SU-DHL-6 (cell line): ENCODE data around the gene VWA5B1.

Experiments
- H2AFZ ChIP-seq: fragments of 200-600 bp; sonication (generic); 2 replicates; pipeline ENCODE4 v1.6.1; 2014; ENCODE audit warnings: low read depth, mild to moderate bottlenecking, moderate library complexity, mixed read lengths, antibody characterized with exemption, low read length; ENCODE audit not compliant: severe bottlenecking
- H3F3A ChIP-seq: fragments of 200-600 bp; shearing (Covaris generic); 2 replicates; pipeline ENCODE4 v1.6.0; 2016; ENCODE audit warnings: antibody characterized with exemption, mild to moderate bottlenecking; ENCODE audit not compliant: insufficient read depth
- H3K27ac ChIP-seq: fragments of 200-600 bp; sonication (generic); 2 replicates; pipeline ENCODE4 v1.5.1; 2016; ENCODE audit warnings: low read depth, mild to moderate bottlenecking, low read length, moderate library complexity, mixed read lengths
- H3K27me3 ChIP-seq: fragments of 200-600 bp; sonication (generic), shearing (Covaris generic); 2 replicates; pipeline ENCODE4 v1.6.0; 2014; ENCODE audit warnings: mild to moderate bottlenecking, low read length
- H3K36me3 ChIP-seq: fragments of 200-600 bp; sonication (generic); 2 replicates; pipeline ENCODE4 v1.6.1; 2014; ENCODE audit warnings: mild to moderate bottlenecking, low read length, mixed read lengths
- H3K4me2 ChIP-seq: fragments of 300-600, 200-600 bp; shearing (Covaris generic), sonication (generic); 2 replicates; pipeline ENCODE4 v1.6.0; 2014; ENCODE audit warnings: low read length, low read depth, mild to moderate bottlenecking; ENCODE audit not compliant: poor library complexity, severe bottlenecking
- H3K4me3 ChIP-seq: fragments of 200-600 bp; sonication (generic); 2 replicates; pipeline ENCODE4 v1.5.1; 2014; ENCODE audit warnings: antibody characterized with exemption, low read length, mild to moderate bottlenecking, mixed read lengths; ENCODE audit not compliant: insufficient read depth, poor library complexity, severe bottlenecking
- H3K79me2 ChIP-seq: fragments of 200-600 bp; sonication (generic); 2 replicates; pipeline ENCODE4 v1.6.1; 2014; ENCODE audit warnings: mild to moderate bottlenecking, low read length, moderate library complexity; ENCODE audit not compliant: insufficient read depth
- H3K9ac ChIP-seq: fragments of 200-600 bp; sonication (generic); 2 replicates; pipeline ENCODE4 v1.7.0; 2014; ENCODE audit warnings: mild to moderate bottlenecking, low read length
- H3K9me2 ChIP-seq: fragments of 200-600 bp; sonication (generic); replicated peaks from 2 replicates; pipeline ENCODE4 v1.6.1; 2014; ENCODE audit warnings: low read length; ENCODE audit not compliant: insufficient read depth
- H3K9me3 ChIP-seq: fragments of 200-600 bp; sonication (generic); 2 replicates; pipeline ENCODE4 v1.6.1; 2014; ENCODE audit warnings: low read length, mixed read lengths; ENCODE audit not compliant: insufficient read depth
- H4K20me1 ChIP-seq: fragments of 200-600 bp; sonication (generic); 2 replicates; pipeline ENCODE4 v1.6.1; 2014; ENCODE audit warnings: low read depth, mild to moderate bottlenecking, antibody characterized with exemption, low read length, moderate library complexity, mixed read lengths
- EZH2phosphoT487 ChIP-seq: fragments of 200-600 bp; sonication (generic), shearing (Covaris generic); conservative IDR thresholded peaks from 2 replicates; pipeline ENCODE4 v1.6.1; 2018; ENCODE audit warnings: mild to moderate bottlenecking, antibody characterized with exemption, low read length, moderate library complexity, mixed read lengths
- TF ChIP-seq, protein P1 (sequence below): fragments of 200-600 bp; sonication (generic); IDR thresholded peaks from one replicate; pipeline ENCODE4 v1.5.1; 2017; ENCODE audit warnings: antibody characterized with exemption, mild to moderate bottlenecking, low read length, moderate library complexity; ENCODE audit not compliant: insufficient read depth, poor library complexity, severe bottlenecking

The VWA5B1 gene

GRCh38 chr1:20353836-20354235 is 63.2 kb downstream of the VWA5B1 start:
- H3K27me3 ChIP-seq, result no peaks in the 10 kb centered on the region
- H3K79me2 ChIP-seq, result no peaks in the 10 kb centered on the region
- no peaks in the 10 kb centered on the region for H3K9me2 ChIP-seq
- H3K4me2 ChIP-seq, result no peak overlapping the region
- H3K9me3 ChIP-seq, result no peaks in the 10 kb centered on the region
- no peaks in the 10 kb centered on the region for H3K36me3 ChIP-seq
- no peak for TF ChIP-seq EZH2phosphoT487
- TF ChIP-seq, protein P1, sequence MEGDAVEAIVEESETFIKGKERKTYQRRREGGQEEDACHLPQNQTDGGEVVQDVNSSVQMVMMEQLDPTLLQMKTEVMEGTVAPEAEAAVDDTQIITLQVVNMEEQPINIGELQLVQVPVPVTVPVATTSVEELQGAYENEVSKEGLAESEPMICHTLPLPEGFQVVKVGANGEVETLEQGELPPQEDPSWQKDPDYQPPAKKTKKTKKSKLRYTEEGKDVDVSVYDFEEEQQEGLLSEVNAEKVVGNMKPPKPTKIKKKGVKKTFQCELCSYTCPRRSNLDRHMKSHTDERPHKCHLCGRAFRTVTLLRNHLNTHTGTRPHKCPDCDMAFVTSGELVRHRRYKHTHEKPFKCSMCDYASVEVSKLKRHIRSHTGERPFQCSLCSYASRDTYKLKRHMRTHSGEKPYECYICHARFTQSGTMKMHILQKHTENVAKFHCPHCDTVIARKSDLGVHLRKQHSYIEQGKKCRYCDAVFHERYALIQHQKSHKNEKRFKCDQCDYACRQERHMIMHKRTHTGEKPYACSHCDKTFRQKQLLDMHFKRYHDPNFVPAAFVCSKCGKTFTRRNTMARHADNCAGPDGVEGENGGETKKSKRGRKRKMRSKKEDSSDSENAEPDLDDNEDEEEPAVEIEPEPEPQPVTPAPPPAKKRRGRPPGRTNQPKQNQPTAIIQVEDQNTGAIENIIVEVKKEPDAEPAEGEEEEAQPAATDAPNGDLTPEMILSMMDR, result no peak
- H3K9ac ChIP-seq, result no peak overlapping the region
- H3K27ac ChIP-seq, result no peak overlapping the region
- no peak overlapping the region for H2AFZ ChIP-seq
- no peaks in the 10 kb centered on the region for H4K20me1 ChIP-seq
- no peak overlapping the region for H3K4me3 ChIP-seq
- no peaks in the 10 kb centered on the region for H3F3A ChIP-seq

GRCh38 chr1:20354610-20355009 is 63.9 kb downstream of the VWA5B1 start:
- H3K36me3 ChIP-seq, result no peaks in the 10 kb centered on the region
- TF ChIP-seq, protein P1, result no peak
- TF ChIP-seq EZH2phosphoT487, result no peak
- no peak overlapping the region for H3K4me3 ChIP-seq
- no peaks in the 10 kb centered on the region for H4K20me1 ChIP-seq
- no peaks in the 10 kb centered on the region for H3K27me3 ChIP-seq
- H3F3A ChIP-seq, result no peaks in the 10 kb centered on the region
- no peak overlapping the region for H3K27ac ChIP-seq
- no peak overlapping the region for H3K4me2 ChIP-seq
- no peaks in the 10 kb centered on the region for H3K79me2 ChIP-seq
- no peak overlapping the region for H2AFZ ChIP-seq
- no peak overlapping the region for H3K9ac ChIP-seq
- no peaks in the 10 kb centered on the region for H3K9me3 ChIP-seq
- H3K9me2 ChIP-seq, result no peaks in the 10 kb centered on the region

- no peak overlapping the region for H3K9ac ChIP-seq
- H3K27me3 ChIP-seq, result no peaks in the 10 kb centered on the region
- no peaks in the 10 kb centered on the region for H3F3A ChIP-seq
- no peak overlapping the region for H2AFZ ChIP-seq
- no peaks in the 10 kb centered on the region for H4K20me1 ChIP-seq
- TF ChIP-seq EZH2phosphoT487, result no peak
- TF ChIP-seq, protein P1, result no peak
- no peaks in the 10 kb centered on the region for H3K9me3 ChIP-seq
- no peaks in the 10 kb centered on the region for H3K36me3 ChIP-seq
- no peak overlapping the region for H3K27ac ChIP-seq
- H3K9me2 ChIP-seq, result no peaks in the 10 kb centered on the region
- H3K79me2 ChIP-seq, result no peaks in the 10 kb centered on the region
- H3K4me2 ChIP-seq, result no peak overlapping the region
- no peak overlapping the region for H3K4me3 ChIP-seq
These were observed 64.6 kb downstream of the VWA5B1 start for GRCh38 chr1:20355101-20355827.
